ENCODE data around the gene ABCA10. TPM values are rescaled to one million over a fixed set of nuclear protein-coding genes. Genes with fewer than 3 reads are reported as not detected.
"Not testable (repeated sequence)": the region's sequence is repeated elsewhere in the genome, so short reads cannot be mapped to it uniquely, and the experiment has no call there.

ABCA10 gene
- total and polyA plus RNA-seq, 2 experiments from 2014 or later: not detected

DNA sequence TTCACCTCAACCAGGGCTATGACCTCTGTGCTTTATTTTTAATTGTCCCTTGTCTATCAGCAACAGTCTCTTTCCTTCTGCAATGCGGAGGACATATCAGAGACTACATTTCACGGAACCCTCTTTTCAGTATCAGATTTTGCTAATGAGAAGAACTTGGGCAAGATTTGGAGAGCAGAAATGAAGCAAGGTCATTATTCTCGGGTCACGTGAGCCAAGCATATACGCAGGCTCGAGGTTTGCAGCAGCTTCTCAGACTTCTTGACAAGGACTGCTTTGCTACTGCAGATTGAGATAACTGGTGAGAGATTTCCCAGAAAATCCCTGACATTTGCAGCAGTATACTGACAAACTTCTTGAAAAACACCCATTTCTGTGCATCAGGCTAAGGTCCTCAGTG, 30.4 kb downstream of the ABCA10 start (continued):
- TF ChIP-seq, protein P1, sequence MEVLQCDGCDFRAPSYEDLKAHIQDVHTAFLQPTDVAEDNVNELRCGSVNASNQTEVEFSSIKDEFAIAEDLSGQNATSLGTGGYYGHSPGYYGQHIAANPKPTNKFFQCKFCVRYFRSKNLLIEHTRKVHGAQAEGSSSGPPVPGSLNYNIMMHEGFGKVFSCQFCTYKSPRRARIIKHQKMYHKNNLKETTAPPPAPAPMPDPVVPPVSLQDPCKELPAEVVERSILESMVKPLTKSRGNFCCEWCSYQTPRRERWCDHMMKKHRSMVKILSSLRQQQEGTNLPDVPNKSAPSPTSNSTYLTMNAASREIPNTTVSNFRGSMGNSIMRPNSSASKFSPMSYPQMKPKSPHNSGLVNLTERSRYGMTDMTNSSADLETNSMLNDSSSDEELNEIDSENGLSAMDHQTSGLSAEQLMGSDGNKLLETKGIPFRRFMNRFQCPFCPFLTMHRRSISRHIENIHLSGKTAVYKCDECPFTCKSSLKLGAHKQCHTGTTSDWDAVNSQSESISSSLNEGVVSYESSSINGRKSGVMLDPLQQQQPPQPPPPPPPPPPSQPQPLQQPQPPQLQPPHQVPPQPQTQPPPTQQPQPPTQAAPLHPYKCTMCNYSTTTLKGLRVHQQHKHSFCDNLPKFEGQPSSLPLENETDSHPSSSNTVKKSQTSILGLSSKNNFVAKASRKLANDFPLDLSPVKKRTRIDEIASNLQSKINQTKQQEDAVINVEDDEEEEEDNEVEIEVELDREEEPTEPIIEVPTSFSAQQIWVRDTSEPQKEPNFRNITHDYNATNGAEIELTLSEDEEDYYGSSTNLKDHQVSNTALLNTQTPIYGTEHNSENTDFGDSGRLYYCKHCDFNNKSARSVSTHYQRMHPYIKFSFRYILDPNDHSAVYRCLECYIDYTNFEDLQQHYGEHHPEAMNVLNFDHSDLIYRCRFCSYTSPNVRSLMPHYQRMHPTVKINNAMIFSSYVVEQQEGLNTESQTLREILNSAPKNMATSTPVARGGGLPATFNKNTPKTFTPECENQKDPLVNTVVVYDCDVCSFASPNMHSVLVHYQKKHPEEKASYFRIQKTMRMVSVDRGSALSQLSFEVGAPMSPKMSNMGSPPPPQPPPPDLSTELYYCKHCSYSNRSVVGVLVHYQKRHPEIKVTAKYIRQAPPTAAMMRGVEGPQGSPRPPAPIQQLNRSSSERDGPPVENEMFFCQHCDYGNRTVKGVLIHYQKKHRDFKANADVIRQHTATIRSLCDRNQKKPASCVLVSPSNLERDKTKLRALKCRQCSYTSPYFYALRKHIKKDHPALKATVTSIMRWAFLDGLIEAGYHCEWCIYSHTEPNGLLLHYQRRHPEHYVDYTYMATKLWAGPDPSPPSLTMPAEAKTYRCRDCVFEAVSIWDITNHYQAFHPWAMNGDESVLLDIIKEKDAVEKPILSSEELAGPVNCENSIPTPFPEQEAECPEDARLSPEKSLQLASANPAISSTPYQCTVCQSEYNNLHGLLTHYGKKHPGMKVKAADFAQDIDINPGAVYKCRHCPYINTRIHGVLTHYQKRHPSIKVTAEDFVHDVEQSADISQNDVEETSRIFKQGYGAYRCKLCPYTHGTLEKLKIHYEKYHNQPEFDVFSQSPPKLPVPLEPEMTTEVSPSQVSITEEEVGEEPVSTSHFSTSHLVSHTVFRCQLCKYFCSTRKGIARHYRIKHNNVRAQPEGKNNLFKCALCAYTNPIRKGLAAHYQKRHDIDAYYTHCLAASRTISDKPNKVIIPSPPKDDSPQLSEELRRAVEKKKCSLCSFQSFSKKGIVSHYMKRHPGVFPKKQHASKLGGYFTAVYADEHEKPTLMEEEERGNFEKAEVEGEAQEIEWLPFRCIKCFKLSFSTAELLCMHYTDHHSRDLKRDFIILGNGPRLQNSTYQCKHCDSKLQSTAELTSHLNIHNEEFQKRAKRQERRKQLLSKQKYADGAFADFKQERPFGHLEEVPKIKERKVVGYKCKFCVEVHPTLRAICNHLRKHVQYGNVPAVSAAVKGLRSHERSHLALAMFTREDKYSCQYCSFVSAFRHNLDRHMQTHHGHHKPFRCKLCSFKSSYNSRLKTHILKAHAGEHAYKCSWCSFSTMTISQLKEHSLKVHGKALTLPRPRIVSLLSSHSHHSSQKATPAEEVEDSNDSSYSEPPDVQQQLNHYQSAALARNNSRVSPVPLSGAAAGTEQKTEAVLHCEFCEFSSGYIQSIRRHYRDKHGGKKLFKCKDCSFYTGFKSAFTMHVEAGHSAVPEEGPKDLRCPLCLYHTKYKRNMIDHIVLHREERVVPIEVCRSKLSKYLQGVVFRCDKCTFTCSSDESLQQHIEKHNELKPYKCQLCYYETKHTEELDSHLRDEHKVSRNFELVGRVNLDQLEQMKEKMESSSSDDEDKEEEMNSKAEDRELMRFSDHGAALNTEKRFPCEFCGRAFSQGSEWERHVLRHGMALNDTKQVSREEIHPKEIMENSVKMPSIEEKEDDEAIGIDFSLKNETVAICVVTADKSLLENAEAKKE (CRISPR knock-in tag; IDR thresholded peaks at IDR 0.05): no peak
- TF ChIP-seq, protein P2, sequence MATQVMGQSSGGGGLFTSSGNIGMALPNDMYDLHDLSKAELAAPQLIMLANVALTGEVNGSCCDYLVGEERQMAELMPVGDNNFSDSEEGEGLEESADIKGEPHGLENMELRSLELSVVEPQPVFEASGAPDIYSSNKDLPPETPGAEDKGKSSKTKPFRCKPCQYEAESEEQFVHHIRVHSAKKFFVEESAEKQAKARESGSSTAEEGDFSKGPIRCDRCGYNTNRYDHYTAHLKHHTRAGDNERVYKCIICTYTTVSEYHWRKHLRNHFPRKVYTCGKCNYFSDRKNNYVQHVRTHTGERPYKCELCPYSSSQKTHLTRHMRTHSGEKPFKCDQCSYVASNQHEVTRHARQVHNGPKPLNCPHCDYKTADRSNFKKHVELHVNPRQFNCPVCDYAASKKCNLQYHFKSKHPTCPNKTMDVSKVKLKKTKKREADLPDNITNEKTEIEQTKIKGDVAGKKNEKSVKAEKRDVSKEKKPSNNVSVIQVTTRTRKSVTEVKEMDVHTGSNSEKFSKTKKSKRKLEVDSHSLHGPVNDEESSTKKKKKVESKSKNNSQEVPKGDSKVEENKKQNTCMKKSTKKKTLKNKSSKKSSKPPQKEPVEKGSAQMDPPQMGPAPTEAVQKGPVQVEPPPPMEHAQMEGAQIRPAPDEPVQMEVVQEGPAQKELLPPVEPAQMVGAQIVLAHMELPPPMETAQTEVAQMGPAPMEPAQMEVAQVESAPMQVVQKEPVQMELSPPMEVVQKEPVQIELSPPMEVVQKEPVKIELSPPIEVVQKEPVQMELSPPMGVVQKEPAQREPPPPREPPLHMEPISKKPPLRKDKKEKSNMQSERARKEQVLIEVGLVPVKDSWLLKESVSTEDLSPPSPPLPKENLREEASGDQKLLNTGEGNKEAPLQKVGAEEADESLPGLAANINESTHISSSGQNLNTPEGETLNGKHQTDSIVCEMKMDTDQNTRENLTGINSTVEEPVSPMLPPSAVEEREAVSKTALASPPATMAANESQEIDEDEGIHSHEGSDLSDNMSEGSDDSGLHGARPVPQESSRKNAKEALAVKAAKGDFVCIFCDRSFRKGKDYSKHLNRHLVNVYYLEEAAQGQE (IDR thresholded peaks at IDR 0.05; ENCODE audit: unreplicated experiment): no peak
- TF ChIP-seq ZNF331 (CRISPR knock-in tag; IDR thresholded peaks at IDR 0.05; ENCODE audit: low read depth) (no peak), NANOG (IDR thresholded peaks at IDR 0.05; ENCODE audit: borderline replicate concordance) (no peak), POLR2AphosphoS5 (IDR thresholded peaks at IDR 0.05; ENCODE audit: low read depth) (no peak), JUNB (IDR thresholded peaks at IDR 0.05; ENCODE audit: unreplicated experiment) (no peak)

DNA sequence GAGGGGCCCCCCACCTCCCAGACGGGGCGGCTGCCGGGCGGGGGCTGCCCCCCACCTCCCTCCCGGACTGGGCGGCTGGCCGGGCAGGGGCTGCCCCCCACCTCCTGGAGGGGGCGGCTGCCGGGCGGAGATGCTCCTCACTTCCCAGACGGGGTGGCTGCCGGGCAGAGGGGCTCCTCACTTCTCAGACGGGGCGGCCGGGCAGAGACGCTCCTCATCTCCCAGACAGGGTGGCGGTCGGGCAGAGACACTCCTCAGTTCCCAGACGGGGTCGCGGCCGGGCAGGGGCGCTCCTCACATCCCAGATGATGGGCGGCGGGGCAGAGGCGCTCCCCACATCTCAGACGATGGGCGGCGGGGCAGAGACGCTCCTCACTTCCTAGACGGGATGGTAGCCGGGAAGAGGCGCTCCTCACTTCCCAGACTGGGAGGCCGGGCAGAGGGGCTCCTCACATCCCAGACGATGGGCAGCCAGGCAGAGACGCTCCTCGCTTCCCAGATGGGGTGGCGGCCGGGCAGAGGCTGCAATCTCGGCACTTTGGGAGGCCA, 32.4 kb downstream of the ABCA10 start:
- H3K4me1 Mint-ChIP-seq; H3K27me3 Mint-ChIP-seq (ENCODE audit: insufficient read depth, low read depth, poor library complexity); H3K9me3 Mint-ChIP-seq: not testable (repeated sequence)

More for the DNA sequence above, 32.4 kb downstream of the ABCA10 start:
- not testable (repeated sequence) for H3K79me2 ChIP-seq (replicated peaks; ENCODE audit: insufficient read depth); H3K4me3 ChIP-seq; ATAC-seq; H3K4me2 ChIP-seq; H4K20me1 ChIP-seq (replicated peaks; ENCODE audit: insufficient read depth); H3K27me3 ChIP-seq (ENCODE audit: insufficient read depth); H3K27ac Mint-ChIP-seq; DNase-seq (ENCODE audit: low spot score); H3K9me2 ChIP-seq (ENCODE audit: insufficient read depth); H3K4me3 Mint-ChIP-seq; H2AFZ ChIP-seq; H3F3A ChIP-seq (replicated peaks; ENCODE audit: low read depth); H3K36me3 ChIP-seq (ENCODE audit: insufficient read depth); H3K36me3 Mint-ChIP-seq (ENCODE audit: low read depth); H3K4me1 ChIP-seq (ENCODE audit: insufficient read depth); H3K27ac ChIP-seq (ENCODE audit: low read depth)
